Dendritic cell treated with granulocyte-macrophage colony-stimulating factor and Interleukin-4, amounts not matched to agents 40 ng/mL and 50 ng/mL, for 4 days (primary cell): ENCODE data around the gene MYBPC1.

Experiments used
- H3K27ac Mint-ChIP-seq: one replicate; pipeline ENCODE4 v1.8.0; 2022; ENCODE audit warnings: mild to moderate bottlenecking, mixed read lengths
- H3K27me3 Mint-ChIP-seq: one replicate; pipeline ENCODE4 v1.8.0; 2022; ENCODE audit warnings: mild to moderate bottlenecking, mixed read lengths
- H3K36me3 Mint-ChIP-seq: one replicate; pipeline ENCODE4 v1.8.0; 2022; ENCODE audit warnings: low read depth, mixed read lengths
- H3K4me1 Mint-ChIP-seq: one replicate; pipeline ENCODE4 v1.8.0; 2022; ENCODE audit warnings: low read depth, mixed read lengths
- H3K4me3 Mint-ChIP-seq: one replicate; pipeline ENCODE4 v1.8.0; 2022; ENCODE audit warnings: mild to moderate bottlenecking, moderate library complexity, mixed read lengths
- H3K9me3 Mint-ChIP-seq: one replicate; pipeline ENCODE4 v1.8.0; 2022; ENCODE audit warnings: mixed read lengths
- intact Hi-C: fragments of 100-400 bp; cut with micrococcal nuclease; formaldehyde crosslinking; loops from one replicate; pipeline ENCODE4 v1.15.0; 2022

MYBPC1 gene

GRCh38 chr12:101609198-101609597 lies 14.4 kb downstream of the MYBPC1 start:
- H3K36me3 Mint-ChIP-seq = no peaks in the 10 kb centered on the region
- H3K4me3 Mint-ChIP-seq = no peak overlapping the region
- no peaks in the 10 kb centered on the region for H3K27me3 Mint-ChIP-seq
- H3K4me1 Mint-ChIP-seq = peaks cover 4% of the 10 kb centered on the region
- H3K9me3 Mint-ChIP-seq = no peaks in the 10 kb centered on the region
- H3K27ac Mint-ChIP-seq = no peak overlapping the region
- intact Hi-C loops = no loop called here

- Mint-ChIP-seq H3K36me3 (no peaks in the 10 kb centered on the region), H3K4me3 (no peak overlapping the region), H3K9me3 (no peaks in the 10 kb centered on the region), H3K27ac (no peak overlapping the region), H3K4me1 (peaks cover 33% of the 10 kb centered on the region), H3K27me3 (no peaks in the 10 kb centered on the region)
- intact Hi-C loops = no loop called here
Observed at GRCh38 chr12:101612160-101612916, 17.6 kb downstream of the MYBPC1 start.

GRCh38 chr12:101616027-101616494 lies 21.3 kb downstream of the MYBPC1 start:
- no peaks in the 10 kb centered on the region for H3K9me3 Mint-ChIP-seq
- intact Hi-C loops = no loop called here
- H3K27ac Mint-ChIP-seq = peak overlapping the region; percentile 90
- H3K36me3 Mint-ChIP-seq = no peaks in the 10 kb centered on the region
- H3K4me1 Mint-ChIP-seq = peaks cover 46% of the 10 kb centered on the region
- H3K4me3 Mint-ChIP-seq = peak overlapping the region; percentile 80
- no peaks in the 10 kb centered on the region for H3K27me3 Mint-ChIP-seq

- Mint-ChIP-seq H3K4me3 (no peak overlapping the region), H3K27ac (no peak overlapping the region), H3K27me3 (no peaks in the 10 kb centered on the region), H3K9me3 (no peaks in the 10 kb centered on the region), H3K36me3 (no peaks in the 10 kb centered on the region), H3K4me1 (peaks cover 42% of the 10 kb centered on the region)
- intact Hi-C loops = no loop called here
Observed at GRCh38 chr12:101619026-101619786, 24.4 kb downstream of the MYBPC1 start.

GRCh38 chr12:101619858-101620761 lies 25.3 kb downstream of the MYBPC1 start:
- H3K27me3 Mint-ChIP-seq = no peaks in the 10 kb centered on the region
- no peak overlapping the region for H3K4me3 Mint-ChIP-seq
- no peak overlapping the region for H3K27ac Mint-ChIP-seq
- H3K4me1 Mint-ChIP-seq = peaks cover 33% of the 10 kb centered on the region
- H3K36me3 Mint-ChIP-seq = no peaks in the 10 kb centered on the region
- H3K9me3 Mint-ChIP-seq = no peaks in the 10 kb centered on the region
- intact Hi-C loops = no loop called here

GRCh38 chr12:101620762-101621133 lies 26.0 kb downstream of the MYBPC1 start:
- H3K36me3 Mint-ChIP-seq = no peaks in the 10 kb centered on the region

GRCh38 chr12:101628676-101629075 lies 33.9 kb downstream of the MYBPC1 start:
- no peak overlapping the region for H3K4me3 Mint-ChIP-seq
- no peak overlapping the region for H3K27ac Mint-ChIP-seq
- peaks cover 1% of the 10 kb centered on the region for H3K27me3 Mint-ChIP-seq
- H3K36me3 Mint-ChIP-seq = no peaks in the 10 kb centered on the region
- intact Hi-C loops = no loop called here
- peaks cover 5% of the 10 kb centered on the region for H3K4me1 Mint-ChIP-seq
- H3K9me3 Mint-ChIP-seq = no peaks in the 10 kb centered on the region

More at GRCh38 chr12:101620762-101621133, 26.0 kb downstream of the MYBPC1 start:
- intact Hi-C loops = no loop called here
- Mint-ChIP-seq H3K27ac (no peak overlapping the region), H3K27me3 (peaks cover 1% of the 10 kb centered on the region), H3K4me3 (no peak overlapping the region), H3K4me1 (peaks cover 26% of the 10 kb centered on the region), H3K9me3 (no peaks in the 10 kb centered on the region)

GRCh38 chr12:101634724-101635123 lies 40.0 kb downstream of the MYBPC1 start:
- Mint-ChIP-seq H3K4me1 (peaks cover 5% of the 10 kb centered on the region), H3K36me3 (no peaks in the 10 kb centered on the region), H3K9me3 (no peaks in the 10 kb centered on the region), H3K4me3 (peak overlapping the region; percentile 27), H3K27ac (peak overlapping the region; percentile 58), H3K27me3 (no peaks in the 10 kb centered on the region)
- intact Hi-C loops = no loop called here

GRCh38 chr12:101637936-101638335 lies 43.2 kb downstream of the MYBPC1 start:
- Mint-ChIP-seq H3K9me3 (no peaks in the 10 kb centered on the region), H3K4me3 (no peak overlapping the region), H3K4me1 (peaks cover 16% of the 10 kb centered on the region), H3K36me3 (no peaks in the 10 kb centered on the region), H3K27ac (no peak overlapping the region), H3K27me3 (peaks cover 10% of the 10 kb centered on the region)
- intact Hi-C loops = no loop called here

- Mint-ChIP-seq H3K4me1 (peaks cover 11% of the 10 kb centered on the region), H3K9me3 (no peaks in the 10 kb centered on the region), H3K4me3 (peak overlapping the region; percentile 56), H3K36me3 (no peaks in the 10 kb centered on the region), H3K27ac (no peak overlapping the region), H3K27me3 (peaks cover 12% of the 10 kb centered on the region)
- intact Hi-C loops = no loop called here
Observed at GRCh38 chr12:101642115-101643067, 47.6 kb downstream of the MYBPC1 start.

- Mint-ChIP-seq H3K4me1 (peaks cover 7% of the 10 kb centered on the region), H3K27ac (no peak overlapping the region), H3K27me3 (peaks cover 4% of the 10 kb centered on the region), H3K4me3 (no peak overlapping the region), H3K36me3 (no peaks in the 10 kb centered on the region), H3K9me3 (no peaks in the 10 kb centered on the region)
- intact Hi-C loops = no loop called here
Observed at GRCh38 chr12:101647711-101648110, 52.9 kb downstream of the MYBPC1 start.

GRCh38 chr12:101648195-101648594 lies 53.4 kb downstream of the MYBPC1 start:
- Mint-ChIP-seq H3K9me3 (no peaks in the 10 kb centered on the region), H3K4me3 (no peak overlapping the region), H3K36me3 (no peaks in the 10 kb centered on the region), H3K4me1 (peaks cover 5% of the 10 kb centered on the region), H3K27me3 (peaks cover 2% of the 10 kb centered on the region), H3K27ac (no peak overlapping the region)
- intact Hi-C loops = no loop called here
